ENCODE data around the gene COL13A1. TPM values are rescaled to one million over a fixed set of nuclear protein-coding genes. Genes with fewer than 3 reads are reported as not detected.
A peak's percentile ranks its signal among the peaks of the same experiment; 100 is the strongest.

Gene COL13A1
- total RNA-seq, 6 donors from 2014 or later = 4.3 to 21.2 (median 10.4) TPM

GRCh38 chr10:69810675-69811397, 9.1 kb downstream of the COL13A1 start:
- H3K27ac ChIP-seq = no peak overlapping the region

GRCh38 chr10:69813632-69814031, 11.9 kb downstream of the COL13A1 start:
- Histone ChIP-seq H3K27ac (no peak overlapping the region), H3K4me3 (no peak overlapping the region), H3K9me3 (no peaks in the 10 kb centered on the region), H3K27me3 (no peaks in the 10 kb centered on the region), H3K4me1 (peaks cover 0 to 17% (median 0%) of the 10 kb centered on the region in 4 donors), H3K36me3 (no peaks in the 10 kb centered on the region)
- no peak for DNase-seq
- TF ChIP-seq POLR2A (IDR thresholded peaks at IDR 0.05) = no peak
- no peak for TF ChIP-seq CTCF (IDR thresholded peaks at IDR 0.05)
- TF ChIP-seq EP300 (IDR thresholded peaks at IDR 0.05) = no peak
- no peak for TF ChIP-seq POLR2AphosphoS5 (IDR thresholded peaks at IDR 0.05)
- no peak for ATAC-seq (ENCODE audit: low FRiP score in 2 of 2)
- 67 to 80% methylated on average over 4 of the region's 4 CpGs for WGBS, 2 donors

More at GRCh38 chr10:69810675-69811397, 9.1 kb downstream of the COL13A1 start:
- DNase-seq (peak in 1 of 2 donors; percentile 39), ATAC-seq (ENCODE audit: low FRiP score in 2 of 2) (no peak)
- no peaks in the 10 kb centered on the region for H3K36me3 ChIP-seq
- WGBS, 2 donors = 81 to 89% methylated on average over 9 to 12 of the region's 12 CpGs
- TF ChIP-seq CTCF (IDR thresholded peaks at IDR 0.05) (no peak), POLR2A (IDR thresholded peaks at IDR 0.05) (no peak), EP300 (IDR thresholded peaks at IDR 0.05) (no peak), POLR2AphosphoS5 (IDR thresholded peaks at IDR 0.05) (no peak)
- no peaks in the 10 kb centered on the region for H3K4me1 ChIP-seq
- no peak overlapping the region for H3K4me3 ChIP-seq
- no peaks in the 10 kb centered on the region for H3K27me3 ChIP-seq
- H3K9me3 ChIP-seq = no peaks in the 10 kb centered on the region

GRCh38 chr10:69814251-69814650, 12.5 kb downstream of the COL13A1 start:
- no peak for TF ChIP-seq EP300 (IDR thresholded peaks at IDR 0.05)
- no peak for TF ChIP-seq POLR2A (IDR thresholded peaks at IDR 0.05)
- no peak for TF ChIP-seq POLR2AphosphoS5 (IDR thresholded peaks at IDR 0.05)
- TF ChIP-seq CTCF (IDR thresholded peaks at IDR 0.05) = no peak
- WGBS, 2 donors = 92 to 93% methylated on average over 2 of the region's 2 CpGs
- H3K27me3 ChIP-seq = no peaks in the 10 kb centered on the region
- H3K36me3 ChIP-seq = no peaks in the 10 kb centered on the region
- peaks cover 0 to 17% (median 0%) of the 10 kb centered on the region in 4 donors for H3K4me1 ChIP-seq
- DNase-seq (no peak), ATAC-seq (ENCODE audit: low FRiP score in 2 of 2) (no peak)
- H3K27ac ChIP-seq = no peak overlapping the region
- no peak overlapping the region for H3K4me3 ChIP-seq
- H3K9me3 ChIP-seq = no peaks in the 10 kb centered on the region

- no peak for TF ChIP-seq POLR2AphosphoS5 (IDR thresholded peaks at IDR 0.05)
- no peak for TF ChIP-seq POLR2A (IDR thresholded peaks at IDR 0.05)
- no peak for TF ChIP-seq EP300 (IDR thresholded peaks at IDR 0.05)
- Histone ChIP-seq H3K4me1 (peaks cover 0 to 17% (median 0%) of the 10 kb centered on the region in 4 donors), H3K27me3 (no peaks in the 10 kb centered on the region), H3K36me3 (no peaks in the 10 kb centered on the region), H3K9me3 (no peaks in the 10 kb centered on the region), H3K4me3 (no peak overlapping the region), H3K27ac (no peak overlapping the region)
- no peak for ATAC-seq (ENCODE audit: low FRiP score in 2 of 2)
- 83 to 89% methylated on average over 1 to 6 of the region's 6 CpGs for WGBS, 2 donors
- DNase-seq = no peak
Measured at GRCh38 chr10:69815104-69815503, 13.4 kb downstream of the COL13A1 start.

GRCh38 chr10:69816521-69816920, 14.8 kb downstream of the COL13A1 start:
- Histone ChIP-seq H3K4me3 (no peak overlapping the region), H3K4me1 (peaks cover 0 to 17% (median 0%) of the 10 kb centered on the region in 4 donors), H3K27ac (no peak overlapping the region)

More at GRCh38 chr10:69816521-69816920, 14.8 kb downstream of the COL13A1 start:
- DNase-seq (peak in 1 of 2 donors; percentile 29), ATAC-seq (ENCODE audit: low FRiP score in 2 of 2) (peak in 1 of 2 donors; percentile 39)
- TF ChIP-seq POLR2A (IDR thresholded peaks at IDR 0.05) (no peak), EP300 (IDR thresholded peaks at IDR 0.05) (no peak), CTCF (IDR thresholded peaks at IDR 0.05) (no peak), POLR2AphosphoS5 (IDR thresholded peaks at IDR 0.05) (no peak)
- WGBS, 2 donors = 36 to 43% methylated on average over 5 of the region's 5 CpGs
- H3K9me3 ChIP-seq = no peaks in the 10 kb centered on the region
- no peaks in the 10 kb centered on the region for H3K27me3 ChIP-seq
- no peaks in the 10 kb centered on the region for H3K36me3 ChIP-seq

All from upper lobe of left lung (tissue), 6 donors.